ENCODE measurements around the gene PSKH1.
"Not testable (repeated sequence)": the region's sequence is repeated elsewhere in the genome, so short reads cannot be mapped to it uniquely, and the experiment has no call there.

PSKH1 gene

DNA sequence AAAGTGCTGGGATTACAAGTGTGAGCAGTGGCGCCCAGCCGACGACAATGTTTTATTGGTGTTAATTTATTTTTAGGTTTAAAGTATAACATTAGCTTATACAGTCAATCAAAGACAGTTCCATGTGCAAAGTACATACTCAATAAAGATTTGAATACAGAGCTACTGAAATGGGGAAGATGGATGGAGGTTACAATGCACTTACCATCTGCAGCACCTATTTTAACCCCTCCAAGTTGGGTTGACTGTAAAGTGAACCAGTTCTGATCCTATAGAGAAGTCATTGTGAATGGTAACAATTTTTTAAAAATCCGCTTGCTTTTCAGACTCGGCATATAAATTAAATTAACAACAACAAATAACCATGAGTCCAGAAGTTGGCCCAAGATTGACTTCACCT lies 679 bp upstream of the PSKH1 start:
- no peak for DNase-seq

DNA sequence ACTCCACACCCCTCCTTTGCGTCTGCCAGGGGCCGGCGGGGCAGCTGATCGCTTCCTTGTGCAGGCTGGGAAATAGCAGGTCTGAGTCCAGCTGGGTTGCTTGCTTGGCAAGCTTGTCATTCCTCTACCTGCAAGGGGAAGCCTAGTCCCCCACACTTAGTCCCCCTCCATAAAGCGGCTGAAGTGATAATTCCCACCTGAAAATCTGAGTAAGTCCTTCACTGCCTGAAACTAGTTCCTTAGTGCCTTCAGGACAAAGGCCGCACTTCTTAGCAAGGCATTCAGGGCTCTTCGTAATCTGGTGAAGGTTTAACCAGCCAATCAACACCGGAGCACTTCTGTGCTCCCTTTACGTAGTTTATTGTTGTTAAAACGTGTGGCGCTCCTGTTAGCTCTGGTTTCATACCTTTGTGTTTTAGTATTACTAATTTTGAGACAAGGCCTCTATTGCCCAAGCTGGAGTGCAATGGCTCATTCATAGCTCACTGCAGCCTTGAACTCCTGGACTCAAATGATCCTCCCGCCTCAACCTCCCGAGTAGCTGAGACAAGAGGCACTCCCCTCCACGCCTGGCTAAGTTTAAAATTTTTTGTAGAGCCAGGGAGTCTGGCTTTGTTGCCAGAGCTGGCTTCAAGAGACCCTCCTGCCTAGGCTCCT lies 817 bp downstream of the PSKH1 start:
- no peak for DNase-seq

DNA sequence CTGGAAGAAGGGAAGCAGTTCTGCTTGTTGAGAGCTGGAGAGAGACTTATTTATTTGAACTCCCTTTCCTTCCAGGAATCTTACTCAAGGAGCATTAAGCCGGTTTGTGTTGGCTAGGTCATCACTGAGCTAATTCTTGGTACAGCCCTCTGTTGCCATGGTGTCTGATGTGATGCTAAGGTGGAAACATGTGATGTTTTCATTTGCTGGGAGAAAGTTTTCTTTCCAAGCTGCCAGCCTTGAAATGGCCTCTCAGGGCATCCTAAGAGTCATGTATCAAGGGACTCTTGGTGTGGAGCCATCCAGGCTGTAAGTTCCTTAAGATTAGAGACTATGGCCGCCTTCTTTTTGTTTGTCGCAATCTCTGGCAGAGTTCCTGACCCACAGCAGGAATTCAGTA lies 4.2 kb downstream of the PSKH1 start:
- no peak for DNase-seq

DNA sequence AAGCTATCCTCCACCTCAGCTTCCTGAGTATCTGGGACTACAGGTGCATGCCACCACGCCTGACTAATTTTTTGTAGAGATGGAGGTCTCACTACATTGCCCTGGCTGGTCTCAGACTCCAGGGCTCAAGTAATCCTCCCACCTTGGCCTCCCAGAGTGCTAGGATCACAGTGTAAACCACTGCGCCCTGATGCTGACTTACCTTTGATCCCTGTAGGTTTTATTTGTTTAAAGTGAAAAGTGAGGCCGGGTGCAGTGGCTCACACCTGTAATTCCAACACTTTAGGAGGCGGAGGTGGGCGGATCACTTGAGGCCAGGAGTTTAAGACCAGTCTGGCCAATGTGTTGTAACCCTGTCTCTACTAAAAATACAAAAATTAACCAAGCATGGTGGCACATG lies 8.7 kb downstream of the PSKH1 start:
- no peak for DNase-seq

DNA sequence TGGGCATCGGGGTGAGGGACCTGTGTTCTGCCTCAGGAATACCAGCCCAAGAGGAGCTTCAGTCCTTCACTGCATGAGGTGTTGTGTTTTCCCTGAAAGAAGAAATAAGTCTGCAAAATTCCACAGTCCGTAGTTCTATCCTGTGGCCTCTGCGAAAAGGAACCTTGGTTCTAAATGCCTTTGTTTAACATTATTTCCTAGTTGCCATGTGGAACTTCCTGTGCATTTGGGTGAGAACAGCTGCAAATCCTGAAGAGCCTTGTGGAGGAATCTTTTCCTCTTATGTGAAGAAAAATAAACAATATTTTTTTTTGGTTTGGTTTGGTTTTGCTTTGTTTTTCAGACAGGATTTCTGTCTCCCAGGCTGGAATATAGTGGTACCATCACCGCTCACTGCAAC lies 9.8 kb downstream of the PSKH1 start:
- DNase-seq: no peak

DNA sequence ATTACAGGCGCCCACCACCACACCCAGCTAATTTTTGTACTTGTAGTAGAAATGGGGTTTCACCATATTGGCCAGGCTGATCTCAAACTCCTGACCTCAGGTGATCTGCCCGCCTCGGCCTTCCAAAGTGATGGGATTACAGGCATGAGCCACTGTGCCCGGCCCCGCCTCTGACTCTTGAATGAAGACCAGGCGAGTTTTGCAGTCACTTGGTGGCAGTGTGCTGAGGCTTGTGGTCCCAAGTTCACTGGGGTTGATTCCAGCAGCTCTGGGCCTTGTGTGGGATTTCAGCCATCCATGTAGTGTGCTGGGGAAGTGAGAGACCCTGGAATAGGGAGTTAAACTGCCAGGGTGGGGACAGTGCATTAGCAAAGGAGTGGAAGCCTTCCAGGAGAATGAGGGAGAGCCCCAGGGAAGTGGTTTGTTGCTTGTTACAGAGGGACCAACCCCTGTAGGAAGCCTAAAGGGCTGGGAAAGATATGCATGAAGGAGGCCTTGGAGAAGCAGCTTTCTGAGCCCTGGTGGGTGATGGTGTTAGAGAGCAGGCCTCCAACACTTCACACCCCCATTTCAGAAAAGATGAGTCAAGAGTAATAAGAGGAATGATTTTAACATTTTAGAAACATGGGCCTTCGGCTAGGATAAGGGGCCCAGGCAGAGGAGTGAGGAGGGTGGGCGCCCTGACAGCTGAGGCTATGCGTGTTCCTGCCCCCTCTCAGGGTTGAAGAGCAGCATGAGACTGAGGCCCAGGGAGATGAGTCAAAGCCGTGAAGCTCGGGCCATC lies 14.5 kb downstream of the PSKH1 start:
- no peak for DNase-seq

DNA sequence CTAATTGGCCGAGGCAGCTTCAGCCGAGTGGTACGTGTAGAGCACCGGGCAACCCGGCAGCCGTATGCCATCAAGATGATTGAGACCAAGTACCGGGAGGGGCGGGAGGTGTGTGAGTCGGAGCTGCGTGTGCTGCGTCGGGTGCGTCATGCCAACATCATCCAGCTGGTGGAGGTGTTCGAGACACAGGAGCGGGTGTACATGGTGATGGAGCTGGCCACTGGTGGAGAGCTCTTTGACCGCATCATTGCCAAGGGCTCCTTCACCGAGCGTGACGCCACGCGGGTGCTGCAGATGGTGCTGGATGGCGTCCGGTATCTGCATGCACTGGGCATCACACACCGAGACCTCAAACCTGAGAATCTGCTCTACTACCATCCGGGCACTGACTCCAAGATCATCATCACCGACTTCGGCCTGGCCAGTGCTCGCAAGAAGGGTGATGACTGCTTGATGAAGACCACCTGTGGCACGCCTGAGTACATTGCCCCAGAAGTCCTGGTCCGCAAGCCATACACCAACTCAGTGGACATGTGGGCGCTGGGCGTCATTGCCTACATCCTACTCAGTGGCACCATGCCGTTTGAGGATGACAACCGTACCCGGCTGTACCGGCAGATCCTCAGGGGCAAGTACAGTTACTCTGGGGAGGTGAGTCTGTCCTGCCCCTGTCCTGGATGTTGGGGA lies 16.1 kb downstream of the PSKH1 start:
- DNase-seq: no peak

DNA sequence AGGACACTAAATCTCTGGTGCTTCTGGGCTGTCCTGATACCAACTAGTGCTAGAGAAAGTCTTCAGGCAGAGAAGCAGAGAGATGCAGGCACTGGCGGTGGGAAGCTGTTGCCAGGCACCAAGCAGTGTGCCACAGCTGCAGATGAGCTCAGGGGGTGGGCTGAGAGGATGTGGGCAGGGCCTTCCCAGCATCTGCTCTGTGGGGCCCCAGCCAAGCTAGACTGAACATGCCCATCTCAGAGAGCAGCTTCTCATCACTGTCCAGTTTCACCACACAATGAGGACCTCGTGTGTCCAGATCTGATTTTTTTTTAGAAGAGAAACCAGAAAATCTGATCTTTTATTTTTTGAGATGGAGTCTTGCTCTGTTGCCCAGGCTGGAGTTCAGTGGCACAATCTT lies 17.1 kb downstream of the PSKH1 start:
- DNase-seq: no peak

GRCh38 chr16:67914758-67915495 lies 21.9 kb downstream of the PSKH1 start:
- DNase-seq: no peak

GRCh38 chr16:67915496-67915769 lies 22.4 kb downstream of the PSKH1 start:
- DNase-seq: not testable (repeated sequence)

DNA sequence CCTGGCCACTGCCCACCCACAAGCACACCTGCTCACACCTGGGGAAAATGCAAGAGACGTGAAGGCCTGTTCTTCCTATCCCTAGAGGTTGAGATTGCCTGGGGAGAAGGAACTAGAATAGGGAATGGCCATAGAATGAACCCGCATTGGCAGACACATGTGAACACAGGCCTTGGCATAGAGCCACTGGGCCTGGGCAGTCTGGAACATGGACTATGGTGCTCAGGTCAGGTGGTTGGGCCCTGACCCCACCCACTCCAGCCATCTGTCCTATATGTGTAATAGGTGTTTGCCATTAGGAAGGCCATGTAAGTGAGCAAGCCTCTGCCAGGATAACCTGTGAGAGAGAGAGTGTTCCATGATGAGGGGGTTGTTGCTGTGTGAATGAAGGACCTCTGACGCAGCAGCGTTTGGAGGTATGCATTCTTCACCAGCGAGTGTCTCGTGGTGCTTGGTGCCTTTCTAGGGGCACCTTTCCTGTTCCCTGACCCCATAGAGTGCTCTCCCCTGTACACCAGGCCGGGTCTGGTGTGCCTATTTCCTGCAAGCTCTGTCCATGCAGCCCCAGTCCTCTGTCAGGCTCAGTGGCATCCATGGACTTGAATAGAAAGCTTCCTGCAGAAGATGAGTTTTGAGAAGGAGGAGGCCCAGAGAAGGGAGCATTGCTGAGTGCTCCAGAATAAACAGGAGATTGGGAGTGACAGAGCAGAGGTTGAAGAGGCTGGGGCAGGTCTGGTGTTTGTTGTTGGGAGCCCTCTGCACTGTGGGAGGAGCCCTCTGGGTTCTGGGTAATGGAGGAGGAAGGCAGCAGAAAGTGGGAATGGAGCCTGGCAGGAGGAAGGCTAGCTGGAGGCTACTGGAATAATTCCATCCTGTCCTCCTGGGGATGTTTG lies 23.0 kb downstream of the PSKH1 start:
- DNase-seq: no peak

GRCh38 chr16:67917140-67917851 lies 24.2 kb downstream of the PSKH1 start:
- no peak for DNase-seq

DNA sequence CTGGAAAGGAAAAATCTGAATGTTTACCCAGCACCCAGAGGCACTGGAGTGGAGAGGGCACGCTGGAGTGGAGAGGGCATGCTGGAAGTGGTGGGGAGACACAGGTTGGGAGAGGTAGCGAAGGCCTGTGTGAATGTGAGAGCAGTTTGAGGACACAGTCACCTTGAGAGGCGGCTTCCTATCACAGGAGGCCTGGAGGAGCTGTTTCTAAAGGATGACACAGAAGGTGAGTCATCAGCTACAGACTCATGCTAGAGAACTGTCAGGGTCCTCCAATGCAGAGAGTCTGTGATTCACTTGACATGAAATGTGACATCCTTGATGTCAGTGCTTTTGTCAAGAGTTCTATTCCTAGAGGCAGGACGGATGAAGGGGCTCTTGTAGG lies 24.8 kb downstream of the PSKH1 start:
- peak; percentile 42 for DNase-seq

GRCh38 chr16:67919622-67920221 lies 26.7 kb downstream of the PSKH1 start:
- DNase-seq: no peak

- no peak for DNase-seq
Measured at GRCh38 chr16:67922221-67922620, 29.2 kb downstream of the PSKH1 start.

DNA sequence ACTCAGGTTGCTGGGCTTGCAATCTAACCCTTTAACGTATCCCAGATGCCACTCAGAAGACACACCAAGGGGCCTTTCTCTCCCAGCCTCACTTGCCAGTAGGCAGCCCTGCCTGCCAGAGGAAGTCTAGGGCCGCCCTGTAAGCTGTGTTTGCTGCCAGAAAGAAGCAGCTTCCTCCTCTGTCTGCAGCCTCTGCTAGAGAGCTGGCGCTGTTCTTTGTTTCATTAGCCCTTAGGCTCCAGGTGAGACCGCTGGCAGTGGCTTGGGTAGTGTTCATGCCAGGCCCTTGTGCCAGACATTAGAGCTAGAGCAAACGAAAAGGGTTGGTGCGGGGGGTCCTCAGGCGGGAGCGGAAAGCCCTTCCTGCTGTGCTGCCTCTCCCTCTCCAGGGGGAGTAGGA lies 29.7 kb downstream of the PSKH1 start:
- no peak for DNase-seq

- no peak for DNase-seq
Measured at GRCh38 chr16:67923414-67924116, 30.5 kb downstream of the PSKH1 start.

GRCh38 chr16:67924140-67924906 lies 31.3 kb downstream of the PSKH1 start:
- no peak for DNase-seq

- no peak for DNase-seq
Measured at GRCh38 chr16:67926181-67926750, 33.2 kb downstream of the PSKH1 start.

Data from T1000 (cell line).